Transverse colon (tissue), 4 donors: ENCODE measurements around the gene MRGPRG. TPM values are rescaled to one million over a fixed set of nuclear protein-coding genes. Genes with fewer than 3 reads are reported as not detected.

Experiments used
- DNase-seq: peaks from one replicate; pipeline ENCODE4 v3.0.0-alpha.2; 2019
- H3K27ac ChIP-seq, 4 donors: fragments of 200-600 bp; sonication (generic); 2 replicates each; pipeline ENCODE4 v1.5.1; 2016 to 2018; ENCODE audit warnings: inconsistent platforms in 4 of 4
- H3K27me3 ChIP-seq: fragments of 200-600 bp; sonication (generic); 2 replicates; pipeline ENCODE4 v1.5.1; 2017; ENCODE audit warnings: inconsistent platforms
- H3K36me3 ChIP-seq, 4 donors: fragments of 200-600 bp; sonication (generic); 2 replicates each; pipeline ENCODE4 v1.5.1; 2017 to 2019; ENCODE audit warnings: inconsistent platforms in 4 of 4
- H3K4me1 ChIP-seq, 4 donors: fragments of 200-600 bp; sonication (generic); 2 replicates each; pipeline ENCODE4 v1.5.1; 2017 to 2020; ENCODE audit warnings: inconsistent platforms in 4 of 4
- H3K4me3 ChIP-seq, 4 donors: fragments of 200-600 bp; sonication (generic); 1 replicate in 1 of 4; 2 replicates in 3 of 4; pipeline versions ENCODE4 v1.5.1 to v1.6.1; 2017 to 2019; ENCODE audit warnings: inconsistent platforms in 4 of 4
- H3K9me3 ChIP-seq, 2 donors: fragments of 200-600 bp; sonication (generic); 2 replicates each; pipeline ENCODE4 v1.5.1; 2017 to 2019; ENCODE audit warnings: inconsistent platforms in 2 of 2
- CTCF ChIP-seq, 5 experiments: fragments of 200-600 bp in 3 of 5; fragments of 450-650 bp in 2 of 5; sonication (generic) in 3 of 5; IDR thresholded peaks; 1 replicate in 2 of 5; 2 replicates in 3 of 5; pipeline ENCODE4 v1.5.1; 2016 to 2017; ENCODE audit warnings: antibody characterized with exemption in 5 of 5, inconsistent platforms in 3 of 5, mild to moderate bottlenecking in 2 of 5, moderate library complexity in 1 of 5
- EP300 ChIP-seq: sonication (generic); formaldehyde crosslinking; IDR thresholded peaks from one replicate; pipeline ENCODE4 v1.6.1; 2017; ENCODE audit warnings: antibody characterized with exemption, low read depth
- POLR2A ChIP-seq: fragments of 450-650 bp; IDR thresholded peaks from one replicate; pipeline ENCODE4 v1.6.1; 2016; ENCODE audit warnings: antibody characterized with exemption, mild to moderate bottlenecking, moderate library complexity
- POLR2AphosphoS5 ChIP-seq, 3 donors: sonication (generic); formaldehyde crosslinking; IDR thresholded peaks; one replicate each; pipeline ENCODE4 v1.6.1; 2016; ENCODE audit warnings: antibody characterized with exemption in 3 of 3
- WGBS, 2 donors: methylation state at CpG; one replicate each; pipeline ENCODE4 v1.1.5; 2018; ENCODE audit warnings: low coverage in 1 of 2; 5-methylcytosine and 5-hydroxymethylcytosine counted together
- in situ Hi-C, 4 donors: fragments of 200-750 bp; cut with MboI; loops; one replicate each; pipeline versions ENCODE4 v1.15.0 to v1.15.1; 2017; ENCODE audit warnings: low sequenced_read_pairs in 3 of 4, low pct_ligation_motif_present in 1 of 4, low pct_unique_long_range_greater_than_20kb in 1 of 4
- intact Hi-C: fragments of 100-400 bp; cut with DNase I; formaldehyde crosslinking; loops from one replicate; pipeline ENCODE4 v1.15.1; 2023; ENCODE audit warnings: low total_unique reads
- total RNA-seq, 4 donors: library from RNA; depleted of rRNA; stranded (reverse); fragments of >200 nt; gene quantifications; one replicate each; pipeline ENCODE4 v1.1.0, GENCODE V29; 2016

MRGPRG gene
- total RNA-seq, 4 donors from 2014 or later: not detected

- 75% methylated on average over 12 of the region's 23 CpGs; no CpG with 5 or more reads in 1 of the 2 donors for WGBS, 2 donors
- in situ Hi-C loops: no loop called here
- DNase-seq: peak; percentile 5
- peaks cover 34% of the 10 kb centered on the region for H3K27me3 ChIP-seq
- intact Hi-C loops: no loop called here
- H3K27ac ChIP-seq: no peak overlapping the region
- H3K4me3 ChIP-seq: no peak overlapping the region
- no peaks in the 10 kb centered on the region for H3K9me3 ChIP-seq
- TF ChIP-seq EP300 (no peak), CTCF (IDR thresholded peaks at IDR 0.05) (no peak), POLR2AphosphoS5 (IDR thresholded peaks at IDR 0.05) (no peak), POLR2A (no peak)
- no peaks in the 10 kb centered on the region for H3K4me1 ChIP-seq
- no peaks in the 10 kb centered on the region for H3K36me3 ChIP-seq
Observed at GRCh38 chr11:3196161-3197043, 22.2 kb downstream of the MRGPRG start.

DNA sequence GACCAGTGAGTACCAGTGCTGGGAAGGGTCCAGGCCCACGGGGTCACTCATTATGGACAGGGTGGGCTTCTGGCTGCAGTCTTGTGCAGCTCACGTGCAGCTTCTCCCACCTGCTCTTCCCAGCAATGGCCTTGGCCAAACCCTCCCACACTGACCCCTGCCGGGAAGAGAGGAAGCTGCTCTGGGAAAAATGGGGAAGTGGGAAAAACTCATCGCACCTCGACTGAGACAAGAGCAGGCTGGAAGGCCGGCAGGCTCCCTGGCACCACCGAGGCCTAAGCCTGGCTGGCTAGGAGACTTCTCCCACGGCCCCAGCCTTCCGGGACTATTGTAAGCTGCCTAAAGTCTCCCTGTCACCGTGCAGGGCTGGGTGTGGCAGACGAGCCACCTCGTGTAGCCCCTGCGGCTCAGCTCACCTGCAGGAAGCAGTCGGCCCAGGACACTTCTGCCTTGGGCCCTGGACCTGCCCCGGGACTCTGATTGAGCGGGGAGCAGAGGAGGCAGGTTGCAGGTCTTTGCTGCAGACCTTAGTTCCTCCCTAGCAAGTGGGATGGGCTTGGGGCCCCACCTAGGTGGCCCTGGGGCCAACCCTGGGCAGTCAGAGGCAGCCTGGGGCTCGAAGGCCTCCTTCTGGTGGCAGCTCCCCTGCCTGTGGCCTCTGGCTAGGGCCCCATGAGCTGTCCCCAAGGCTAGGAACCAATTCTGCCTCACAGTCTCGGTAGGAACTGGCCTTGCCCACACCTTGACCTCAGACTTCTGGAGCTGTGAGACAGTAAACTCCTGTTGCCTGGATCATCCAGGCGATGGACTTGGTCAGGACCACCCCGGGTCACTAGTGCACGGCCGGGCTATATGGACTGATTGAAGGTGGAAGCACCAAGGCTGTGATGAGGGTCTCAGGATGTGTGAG is 23.1 kb downstream of the MRGPRG start:
- H3K9me3 ChIP-seq: no peaks in the 10 kb centered on the region
- 50% methylated on average over 22 of the region's 22 CpGs; no CpG with 5 or more reads in 1 of the 2 donors for WGBS, 2 donors
- TF ChIP-seq CTCF (IDR thresholded peaks at IDR 0.05) (peak; percentile 20 to 46 (median 43)), POLR2AphosphoS5 (IDR thresholded peaks at IDR 0.05) (no peak)
- peak; percentile 41 for DNase-seq
- no peak overlapping the region for H3K27ac ChIP-seq
- intact Hi-C loops (no loop called here), in situ Hi-C loops (no loop called here)
- peaks cover 25% of the 10 kb centered on the region for H3K27me3 ChIP-seq
- H3K4me1 ChIP-seq: no peaks in the 10 kb centered on the region
- no peaks in the 10 kb centered on the region for H3K36me3 ChIP-seq
- no peak overlapping the region for H3K4me3 ChIP-seq

- intact Hi-C loops (no loop called here), in situ Hi-C loops (no loop called here)
- Histone ChIP-seq H3K27ac (no peak overlapping the region), H3K27me3 (peaks cover 15% of the 10 kb centered on the region), H3K4me3 (no peak overlapping the region), H3K9me3 (no peaks in the 10 kb centered on the region), H3K36me3 (no peaks in the 10 kb centered on the region), H3K4me1 (no peaks in the 10 kb centered on the region)
- WGBS, 2 donors: 69 to 75% methylated on average over 4 to 11 of the region's 12 CpGs
- TF ChIP-seq POLR2A (no peak), POLR2AphosphoS5 (IDR thresholded peaks at IDR 0.05) (no peak), CTCF (IDR thresholded peaks at IDR 0.05) (no peak), EP300 (no peak)
- no peak for DNase-seq
Observed at GRCh38 chr11:3194016-3194816, 24.4 kb downstream of the MRGPRG start.
